Mucosa of gallbladder (tissue), 1 donor: ENCODE data around the gene OASL. TPM values are rescaled to one million over a fixed set of nuclear protein-coding genes. Genes with fewer than 3 reads are reported as not detected.
"Not testable (repeated sequence)": the region's sequence is repeated elsewhere in the genome, so short reads cannot be mapped to it uniquely, and the experiment has no call there.

Experiments used
- DNase-seq: peaks from one replicate; pipeline ENCODE4 v3.0.0-alpha.2; 2020; ENCODE audit warnings: low spot score
- total RNA-seq: library from RNA; stranded (reverse); gene quantifications from one replicate; pipeline ENCODE4 v1.2.1, GENCODE V29; 2021
- donor health status: DM: no; HTN: no; CAD: no.

The OASL gene
- 3.1 TPM for total RNA-seq

- DNase-seq = peak; percentile 41
Measured at GRCh38 chr12:121038861-121039668, at the start of gene OASL. Gene OASL (minus strand): TSS chr12:121039246. CDS start chr12:121038971, 275 bp downstream.

- no peak for DNase-seq
Measured at GRCh38 chr12:121088195-121088585, 49.1 kb upstream of the OASL start.

GRCh38 chr12:121087467-121088194 lies 48.6 kb upstream of the OASL start:
- no peak for DNase-seq

GRCh38 chr12:121086781-121087295 lies 47.8 kb upstream of the OASL start:
- DNase-seq = no peak

GRCh38 chr12:121085506-121086353 lies 46.7 kb upstream of the OASL start:
- no peak for DNase-seq

GRCh38 chr12:121085069-121085468 lies 46.0 kb upstream of the OASL start:
- no peak for DNase-seq

GRCh38 chr12:121084229-121084628 lies 45.2 kb upstream of the OASL start:
- no peak for DNase-seq

GRCh38 chr12:121080909-121081308 lies 41.9 kb upstream of the OASL start:
- DNase-seq = no peak

- no peak for DNase-seq
Measured at GRCh38 chr12:121079736-121080272, 40.8 kb upstream of the OASL start.

GRCh38 chr12:121077440-121077839 lies 38.4 kb upstream of the OASL start:
- DNase-seq = not testable (repeated sequence)

- DNase-seq = not testable (repeated sequence)
Measured at GRCh38 chr12:121075911-121076310, 36.9 kb upstream of the OASL start.

- no peak for DNase-seq
Measured at GRCh38 chr12:121072147-121072546, 33.1 kb upstream of the OASL start.

- DNase-seq = no peak
Measured at GRCh38 chr12:121069206-121069605, 30.2 kb upstream of the OASL start.

GRCh38 chr12:121065345-121065744 lies 26.3 kb upstream of the OASL start:
- DNase-seq = no peak

- not testable (repeated sequence) for DNase-seq
Measured at GRCh38 chr12:121064586-121064985, 25.5 kb upstream of the OASL start.

- no peak for DNase-seq
Measured at GRCh38 chr12:121064116-121064515, 25.1 kb upstream of the OASL start.

GRCh38 chr12:121062391-121063045 lies 23.5 kb upstream of the OASL start:
- no peak for DNase-seq

GRCh38 chr12:121061831-121062230 lies 22.8 kb upstream of the OASL start:
- DNase-seq = no peak

- DNase-seq = peak; percentile 23
Measured at GRCh38 chr12:121060149-121061001, 21.3 kb upstream of the OASL start.
